OCI-LY7 (cell line): ENCODE results near the gene CABLES1. TPM values are rescaled to one million over a fixed set of nuclear protein-coding genes. Genes with fewer than 3 reads are reported as not detected.

Experiments
- BruUV-seq: library from RNA; stranded (reverse); fragments of 400-500 nt; replicated peaks from 2 replicates; lab custom pipeline; 2021; lab: Mats Ljungman, UMichigan
- CTCF ChIA-PET: fragments of 300-600 bp; sonication (Branson Sonifier 250); formaldehyde crosslinking; loops from one replicate; lab custom pipeline; 2022; ENCODE audit warnings: antibody characterized with exemption; ENCODE audit not compliant: unreplicated experiment; lab: Charles Lee
- POLR2A ChIA-PET: fragments of 300-600 bp; sonication (Branson Sonifier 250); formaldehyde crosslinking; loops from one replicate; lab custom pipeline; 2022; ENCODE audit warnings: antibody characterized with exemption; lab: Charles Lee
- DNase-seq: peaks from one replicate; pipeline ENCODE4 v3.0.0-alpha.2; 2015; ENCODE audit warnings: low spot score
- H2AFZ ChIP-seq: fragments of 200-600 bp; sonication (generic), shearing (Covaris generic); 2 replicates; pipeline ENCODE4 v1.6.1; 2014; ENCODE audit warnings: mild to moderate bottlenecking, antibody characterized with exemption, low read length, moderate library complexity
- H3K27ac ChIP-seq: fragments of 200-600 bp; sonication (generic); 2 replicates; pipeline ENCODE4 v1.5.1; 2014; ENCODE audit warnings: mixed run types, low read depth, mild to moderate bottlenecking, moderate library complexity, low read length, inconsistent platforms; ENCODE audit not compliant: poor library complexity, severe bottlenecking
- H3K36me3 ChIP-seq: fragments of 200-600 bp; sonication (generic); 2 replicates; pipeline ENCODE4 v1.6.1; 2014; ENCODE audit warnings: mild to moderate bottlenecking, antibody characterized with exemption, low read length, moderate library complexity, mixed read lengths; ENCODE audit not compliant: insufficient read depth
- H3K4me1 ChIP-seq: fragments of 200-600 bp; sonication (generic); 2 replicates; pipeline ENCODE4 v1.5.1; 2014; ENCODE audit warnings: mild to moderate bottlenecking, low read length; ENCODE audit not compliant: insufficient read depth, poor library complexity, severe bottlenecking
- H3K4me2 ChIP-seq: fragments of 200-600 bp; sonication (generic); 2 replicates; pipeline ENCODE4 v1.6.1; 2014; ENCODE audit warnings: mild to moderate bottlenecking, low read length
- H3K4me3 ChIP-seq: fragments of 200-600 bp; sonication (generic); 2 replicates; pipeline ENCODE4 v1.5.1; 2014; ENCODE audit warnings: mild to moderate bottlenecking, low read depth, low read length; ENCODE audit not compliant: poor library complexity, severe bottlenecking
- H3K79me2 ChIP-seq: fragments of 200-600 bp; sonication (generic); 2 replicates; pipeline ENCODE4 v1.6.1; 2016; ENCODE audit warnings: low read depth, mild to moderate bottlenecking, low read length, moderate library complexity, mixed read lengths; ENCODE audit not compliant: insufficient read depth
- H3K9me2 ChIP-seq: fragments of 200-600 bp; sonication (generic); 2 replicates; pipeline ENCODE4 v1.6.1; 2016; ENCODE audit warnings: mild to moderate bottlenecking, low read length, mixed read lengths; ENCODE audit not compliant: insufficient read depth
- H3K9me3 ChIP-seq: fragments of 200-600 bp; sonication (generic); 2 replicates; pipeline ENCODE4 v1.6.1; 2014; ENCODE audit warnings: mild to moderate bottlenecking, mixed run types, low read length, mixed read lengths
- H4K20me1 ChIP-seq: fragments of 200-600 bp; sonication (generic); 2 replicates; pipeline ENCODE4 v1.6.1; 2014; ENCODE audit warnings: mild to moderate bottlenecking, antibody characterized with exemption, low read length, moderate library complexity, mixed read lengths; ENCODE audit not compliant: insufficient read depth
- EZH2phosphoT487 ChIP-seq: fragments of 200-600 bp; sonication (generic); IDR thresholded peaks from 2 replicates; pipeline ENCODE4 v1.6.1; 2018; ENCODE audit warnings: low read depth, borderline replicate concordance, mild to moderate bottlenecking, mixed run types, antibody characterized with exemption, low read length, moderate library complexity, mixed read lengths
- intact Hi-C: fragments of 100-400 bp; cut with micrococcal nuclease; formaldehyde crosslinking; loops from one replicate; pipeline ENCODE4 v1.10.0; 2022; ENCODE audit not compliant: unreplicated experiment
- total RNA-seq, 2 experiments: library from RNA; depleted of rRNA in 1 of 2; stranded (reverse); fragments of >200 nt in 1 of 2; shearing (Covaris generic) in 1 of 2; gene quantifications; 2 replicates each; pipeline ENCODE4 v1.2.3, GENCODE V29; 2014 to 2022
- TF ChIP-seq, protein P1 (sequence below): fragments of 200-600 bp; sonication (generic); conservative IDR thresholded peaks from 2 replicates; pipeline ENCODE4 v1.5.1; 2014; ENCODE audit warnings: mild to moderate bottlenecking, antibody characterized with exemption, low read length, moderate library complexity, mixed read lengths

The CABLES1 gene
- total RNA-seq, 2 experiments from 2014 or later: 20.6 to 28.7 TPM

GRCh38 chr18:23307567-23308295 is 172.4 kb downstream of the CABLES1 start:
- no TSS peak for BruUV-seq

More at GRCh38 chr18:23307567-23308295, 172.4 kb downstream of the CABLES1 start:
- ChIA-PET CTCF (no interaction called here), POLR2A (interaction anchor here (0.6 to 0.9 kb wide), 2 partner anchors 13 to 84 kb away, joined by 3 to 5 read pairs; no protein-coding TSS in a partner anchor)
- Histone ChIP-seq H4K20me1 (no peaks in the 10 kb centered on the region), H2AFZ (no peak overlapping the region), H3K27ac (no peak overlapping the region), H3K4me3 (no peak overlapping the region), H3K79me2 (no peaks in the 10 kb centered on the region), H3K36me3 (peaks cover 13% of the 10 kb centered on the region; the same call in 1 of the 2 replicates), H3K9me3 (no peaks in the 10 kb centered on the region), H3K4me2 (no peak overlapping the region), H3K9me2 (no peaks in the 10 kb centered on the region), H3K4me1 (peaks cover 15% of the 10 kb centered on the region)
- intact Hi-C loops: no loop called here
- DNase-seq: peak; percentile 40
- TF ChIP-seq, protein P1, sequence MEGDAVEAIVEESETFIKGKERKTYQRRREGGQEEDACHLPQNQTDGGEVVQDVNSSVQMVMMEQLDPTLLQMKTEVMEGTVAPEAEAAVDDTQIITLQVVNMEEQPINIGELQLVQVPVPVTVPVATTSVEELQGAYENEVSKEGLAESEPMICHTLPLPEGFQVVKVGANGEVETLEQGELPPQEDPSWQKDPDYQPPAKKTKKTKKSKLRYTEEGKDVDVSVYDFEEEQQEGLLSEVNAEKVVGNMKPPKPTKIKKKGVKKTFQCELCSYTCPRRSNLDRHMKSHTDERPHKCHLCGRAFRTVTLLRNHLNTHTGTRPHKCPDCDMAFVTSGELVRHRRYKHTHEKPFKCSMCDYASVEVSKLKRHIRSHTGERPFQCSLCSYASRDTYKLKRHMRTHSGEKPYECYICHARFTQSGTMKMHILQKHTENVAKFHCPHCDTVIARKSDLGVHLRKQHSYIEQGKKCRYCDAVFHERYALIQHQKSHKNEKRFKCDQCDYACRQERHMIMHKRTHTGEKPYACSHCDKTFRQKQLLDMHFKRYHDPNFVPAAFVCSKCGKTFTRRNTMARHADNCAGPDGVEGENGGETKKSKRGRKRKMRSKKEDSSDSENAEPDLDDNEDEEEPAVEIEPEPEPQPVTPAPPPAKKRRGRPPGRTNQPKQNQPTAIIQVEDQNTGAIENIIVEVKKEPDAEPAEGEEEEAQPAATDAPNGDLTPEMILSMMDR: no peak
- no peak for TF ChIP-seq EZH2phosphoT487

Other genes starting within 250 kb of the CABLES1 start
- gene RBBP8, start 202.2 kb upstream of the CABLES1 start, total RNA-seq (2014; rRNA removed; shearing (Covaris generic)): 51.0 and 57.8 TPM in 2 replicates
- gene RBBP8, start 202.2 kb upstream of the CABLES1 start, total RNA-seq (2022): 85.3 and 86.0 TPM in 2 replicates